Esophagus squamous epithelium (tissue), 4 donors: ENCODE results near the gene MTCH1.

Source experiments
- CTCF ChIP-seq, 6 experiments: fragments of 450-650 bp in 4 of 6; fragments of 200-600 bp in 2 of 6; sonication (generic) in 2 of 6; IDR thresholded peaks; one replicate each; pipeline ENCODE4 v1.5.1; 2016 to 2019; ENCODE audit warnings: antibody characterized with exemption in 6 of 6, mild to moderate bottlenecking in 4 of 6, moderate library complexity in 4 of 6
- POLR2A ChIP-seq, 4 donors: fragments of 450-650 bp; IDR thresholded peaks; one replicate each; pipeline ENCODE4 v1.6.1; 2017; ENCODE audit warnings: antibody characterized with exemption in 4 of 4, mild to moderate bottlenecking in 4 of 4, moderate library complexity in 3 of 4

- TF ChIP-seq CTCF (IDR thresholded peaks at IDR 0.05) = no peak
- TF ChIP-seq POLR2A (IDR thresholded peaks at IDR 0.05) = no peak
These were observed 22.3 kb downstream of the MTCH1 start for GRCh38 chr6:36963451-36964290.
